NCI-H82 (cell line): Measurements from ENCODE around the gene NTN1.

Source experiments
- DNase-seq: peaks from one replicate; lab custom pipeline; 2025; lab: John Stamatoyannopoulos, UW

The NTN1 gene

DNA sequence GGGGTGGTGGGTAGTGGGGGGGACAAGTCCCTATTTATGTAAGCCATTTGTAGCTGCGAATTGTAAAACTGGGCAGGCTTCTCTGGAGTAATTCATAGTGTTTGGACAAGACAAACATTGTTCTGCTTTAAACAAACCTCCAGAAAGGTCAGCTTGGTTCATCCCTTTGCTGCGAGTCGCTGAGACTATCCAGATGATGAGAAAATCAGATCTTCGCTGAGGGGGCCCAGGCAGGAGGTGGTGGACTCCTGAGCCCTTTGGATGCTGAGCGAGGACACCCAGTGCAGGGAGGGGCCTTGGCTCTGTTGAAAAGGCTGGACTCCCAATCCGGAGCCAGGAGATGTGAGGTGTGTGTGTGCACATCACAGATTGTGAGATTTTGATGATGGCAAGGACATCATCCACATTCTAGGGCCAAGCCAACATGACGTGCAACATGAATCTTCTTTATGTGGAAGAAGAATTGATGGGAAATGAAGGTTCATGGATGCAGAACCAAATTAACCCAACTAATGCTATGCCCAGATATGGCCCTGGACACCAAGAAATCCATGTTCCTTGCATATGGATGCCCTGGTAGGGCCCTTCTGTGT is 15.0 kb upstream of the NTN1 start:
- no peak for DNase-seq

DNA sequence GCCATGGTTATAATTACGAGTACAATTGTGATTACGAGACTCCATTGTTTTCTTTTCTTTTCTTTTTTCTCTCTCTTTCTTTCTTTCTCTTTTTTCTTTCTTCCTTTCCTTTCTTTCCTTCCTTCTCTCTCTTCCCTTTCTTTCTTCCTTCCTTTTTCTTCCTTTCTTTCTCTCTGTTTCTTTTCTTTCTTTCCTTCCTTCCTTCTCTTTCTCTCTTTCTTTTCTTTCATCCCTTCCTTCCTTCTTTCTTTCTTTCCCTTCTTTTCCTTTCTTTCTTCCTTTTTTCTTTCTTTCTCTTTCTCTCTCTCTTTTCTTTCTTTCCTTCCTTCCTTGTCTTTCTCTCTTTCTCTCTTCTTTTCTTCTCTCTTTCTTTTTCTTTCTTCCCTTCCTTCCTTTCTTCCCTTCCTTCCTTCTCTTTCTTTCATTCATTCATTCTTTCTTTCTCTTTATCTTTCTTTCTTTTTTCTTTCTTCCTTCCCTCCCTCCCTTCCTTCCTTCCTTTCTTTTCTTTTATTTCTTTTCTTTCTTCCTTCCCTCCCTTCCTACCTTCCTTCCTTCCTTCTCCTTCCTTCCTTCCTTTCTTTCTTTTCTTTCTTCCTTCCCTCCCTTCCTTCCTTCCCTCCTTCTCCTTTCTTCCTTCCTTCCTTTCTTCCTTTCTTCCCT is 14.1 kb upstream of the NTN1 start:
- DNase-seq, result no peak

DNA sequence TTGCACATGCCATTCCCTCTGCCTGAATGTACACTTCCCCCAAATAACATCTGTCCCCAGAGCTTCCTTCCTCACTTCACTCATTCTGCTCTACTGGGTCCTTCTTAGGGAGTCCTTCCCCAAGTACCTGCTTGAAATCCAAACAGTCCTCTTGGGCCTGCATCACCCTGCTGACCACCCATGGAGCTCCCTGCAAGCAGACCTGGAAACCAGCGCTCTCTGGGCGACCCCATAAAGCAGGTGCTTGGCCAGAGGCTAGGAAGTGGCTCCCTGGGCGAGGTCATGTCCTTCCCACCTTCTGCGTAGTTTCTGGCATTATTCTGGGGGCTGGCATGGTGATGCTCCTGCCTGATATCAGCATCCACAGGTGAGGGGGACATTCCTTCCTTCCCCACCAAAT is 12.2 kb upstream of the NTN1 start:
- DNase-seq, result no peak

DNA sequence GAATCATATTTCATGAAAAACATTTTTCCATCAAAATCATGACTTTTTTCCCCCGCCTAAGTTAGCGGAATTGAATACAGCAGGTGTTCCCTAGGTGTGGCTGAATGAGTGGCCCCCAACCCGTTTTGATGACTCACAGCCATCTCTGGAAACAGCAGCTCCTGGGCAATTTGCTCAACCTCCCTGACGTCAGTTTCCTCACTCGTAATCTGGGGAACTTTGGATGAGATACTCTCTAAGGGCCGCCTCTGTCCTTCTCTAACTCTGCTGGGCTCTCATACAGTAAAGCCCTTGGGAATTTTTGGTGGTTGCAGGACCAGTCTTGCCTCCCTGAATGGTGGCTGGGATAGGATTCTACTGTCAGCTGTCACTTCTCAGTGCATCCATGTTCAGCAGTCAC is 11.6 kb upstream of the NTN1 start:
- DNase-seq, result no peak

DNA sequence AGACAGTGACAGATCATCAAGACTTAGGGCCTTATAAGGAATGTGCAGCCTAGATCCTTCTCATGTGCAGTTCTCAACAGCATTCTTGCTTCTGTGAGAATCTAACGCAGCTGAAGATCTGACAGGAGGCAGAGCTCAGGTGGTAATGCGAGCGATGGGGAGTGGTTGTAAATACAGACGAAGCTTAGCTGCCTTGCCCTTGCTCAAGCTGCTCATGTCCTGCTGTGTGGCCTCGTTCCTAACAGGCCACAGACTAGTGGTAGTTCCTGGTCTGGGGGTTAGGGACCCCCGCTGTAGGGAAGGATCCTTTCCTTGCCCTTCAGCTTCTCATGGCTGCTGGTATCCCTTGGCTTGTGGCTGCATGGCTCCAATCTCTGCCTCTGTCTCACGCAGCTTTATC is 10.3 kb upstream of the NTN1 start:
- no peak for DNase-seq

DNA sequence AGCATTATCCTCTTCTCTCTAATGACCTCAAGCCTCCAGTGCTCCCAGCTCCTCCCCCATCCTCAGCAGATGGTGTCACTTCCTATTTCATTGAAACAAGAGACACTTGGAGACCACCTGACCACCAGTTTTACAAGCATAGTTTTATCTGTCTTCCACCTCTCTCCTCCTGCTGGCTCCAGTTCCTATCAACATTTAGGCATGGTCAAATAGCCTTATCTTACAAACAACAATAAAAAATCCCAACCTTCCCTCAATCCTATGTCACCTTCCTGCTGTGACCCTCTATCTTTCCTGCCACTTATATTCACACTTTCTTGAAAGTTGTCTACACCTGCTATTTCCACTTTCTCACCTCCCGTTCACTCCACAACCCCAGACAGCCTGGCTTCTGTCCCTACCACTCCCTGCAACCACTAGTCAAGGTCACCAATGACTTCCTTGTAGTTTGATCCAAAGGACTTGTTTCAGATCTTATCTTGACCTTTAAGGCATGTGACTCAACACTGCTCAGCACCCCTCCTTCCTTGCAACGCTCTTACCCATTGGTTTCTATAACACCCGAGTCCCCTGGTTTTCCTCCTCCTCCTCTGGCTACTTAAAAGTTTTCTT is 4.3 kb upstream of the NTN1 start:
- DNase-seq, result peak; percentile 43

DNA sequence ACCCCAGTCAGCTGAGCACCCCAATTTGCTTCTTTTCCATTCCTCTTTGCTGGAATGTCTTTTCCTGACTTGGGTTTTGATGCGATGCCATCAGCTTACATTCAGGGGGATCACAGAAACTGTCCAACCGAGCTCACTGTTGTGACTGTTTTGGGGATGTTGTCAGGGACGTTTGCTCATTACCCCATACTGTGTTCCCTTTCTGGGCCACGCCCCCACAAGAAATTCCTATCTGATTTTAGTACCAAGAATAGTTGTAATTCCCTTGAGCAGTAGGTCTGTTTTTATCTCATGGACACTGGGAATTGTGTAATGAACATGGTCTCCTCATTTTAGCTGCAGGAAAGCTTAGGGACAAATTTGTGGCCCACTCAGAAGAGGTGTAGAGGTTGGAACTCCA is 2.6 kb upstream of the NTN1 start:
- no peak for DNase-seq

- DNase-seq, result no peak
These were observed 1.1 kb upstream of the NTN1 start for GRCh38 chr17:9020096-9020823.

- no peak for DNase-seq
These were observed 519 bp upstream of the NTN1 start for GRCh38 chr17:9020824-9021157.

GRCh38 chr17:9021992-9022572 is 772 bp downstream of the NTN1 start:
- DNase-seq, result no peak

DNA sequence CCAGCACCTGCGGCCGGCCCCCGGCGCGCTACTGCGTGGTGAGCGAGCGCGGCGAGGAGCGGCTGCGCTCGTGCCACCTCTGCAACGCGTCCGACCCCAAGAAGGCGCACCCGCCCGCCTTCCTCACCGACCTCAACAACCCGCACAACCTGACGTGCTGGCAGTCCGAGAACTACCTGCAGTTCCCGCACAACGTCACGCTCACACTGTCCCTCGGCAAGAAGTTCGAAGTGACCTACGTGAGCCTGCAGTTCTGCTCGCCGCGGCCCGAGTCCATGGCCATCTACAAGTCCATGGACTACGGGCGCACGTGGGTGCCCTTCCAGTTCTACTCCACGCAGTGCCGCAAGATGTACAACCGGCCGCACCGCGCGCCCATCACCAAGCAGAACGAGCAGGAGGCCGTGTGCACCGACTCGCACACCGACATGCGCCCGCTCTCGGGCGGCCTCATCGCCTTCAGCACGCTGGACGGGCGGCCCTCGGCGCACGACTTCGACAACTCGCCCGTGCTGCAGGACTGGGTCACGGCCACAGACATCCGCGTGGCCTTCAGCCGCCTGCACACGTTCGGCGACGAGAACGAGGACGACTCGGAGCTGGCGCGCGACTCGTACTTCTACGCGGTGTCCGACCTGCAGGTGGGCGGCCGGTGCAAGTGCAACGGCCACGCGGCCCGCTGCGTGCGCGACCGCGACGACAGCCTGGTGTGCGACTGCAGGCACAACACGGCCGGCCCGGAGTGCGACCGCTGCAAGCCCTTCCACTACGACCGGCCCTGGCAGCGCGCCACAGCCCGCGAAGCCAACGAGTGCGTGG is 1.5 kb downstream of the NTN1 start:
- no peak for DNase-seq

GRCh38 chr17:9023392-9024218 is 2.3 kb downstream of the NTN1 start:
- no peak for DNase-seq

DNA sequence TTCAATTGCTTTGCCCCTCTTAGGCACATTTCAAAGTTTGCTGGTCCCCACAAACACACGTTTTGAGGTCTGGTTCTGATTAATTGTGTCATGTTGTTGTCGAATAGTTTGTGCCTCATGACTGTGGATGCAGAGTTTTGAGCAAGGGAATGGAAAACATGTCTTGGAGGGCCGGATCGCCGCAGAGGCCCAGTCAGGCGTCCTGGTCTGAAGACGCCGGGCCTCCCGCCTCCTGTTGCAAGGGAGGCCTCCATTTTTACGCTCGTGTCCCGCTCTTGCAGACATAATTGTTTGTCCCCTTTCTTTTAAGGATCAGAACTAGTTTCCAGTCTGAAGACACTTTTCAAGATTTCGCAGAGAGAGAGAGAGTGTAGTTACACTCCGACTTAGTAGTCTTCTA is 3.2 kb downstream of the NTN1 start:
- no peak for DNase-seq

GRCh38 chr17:9026741-9027140 is 5.4 kb downstream of the NTN1 start:
- DNase-seq, result no peak

DNA sequence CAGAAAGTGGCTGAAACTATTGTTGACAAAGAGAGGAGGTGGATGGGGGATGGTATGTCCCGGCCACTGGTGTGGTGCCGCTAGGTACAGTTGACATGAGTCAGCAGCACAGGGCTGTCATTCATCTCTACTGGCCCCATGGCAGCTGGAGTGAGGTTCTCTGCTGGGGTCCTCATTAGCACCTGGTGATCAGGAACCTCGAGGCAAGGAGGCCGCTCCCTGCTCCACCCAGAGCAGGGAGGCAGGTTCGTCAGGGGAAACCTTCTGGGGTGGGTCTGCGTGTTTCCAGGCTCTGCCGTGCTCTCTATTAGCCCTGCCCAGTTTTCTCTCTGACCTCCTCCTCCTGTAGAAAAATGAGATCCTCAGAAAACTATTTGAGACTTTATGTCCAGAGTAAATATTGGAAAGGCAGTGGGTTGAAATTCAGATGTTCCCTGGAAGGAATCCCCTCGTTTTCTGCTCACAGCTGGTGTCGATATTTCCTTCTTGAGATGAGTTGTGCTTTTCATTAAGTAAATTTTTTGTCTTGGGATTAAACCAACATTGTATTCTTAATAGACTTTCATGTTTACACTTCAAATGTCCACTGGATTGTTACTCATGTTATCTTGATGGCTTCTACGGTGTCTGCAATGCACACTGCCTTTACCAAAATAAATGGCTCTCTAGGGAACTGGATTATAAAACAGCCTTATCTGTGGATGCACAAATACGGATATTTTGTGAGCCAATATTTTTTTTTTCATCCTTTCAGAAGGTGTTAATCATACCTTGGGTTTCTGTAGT is 7.1 kb downstream of the NTN1 start:
- DNase-seq, result no peak

DNA sequence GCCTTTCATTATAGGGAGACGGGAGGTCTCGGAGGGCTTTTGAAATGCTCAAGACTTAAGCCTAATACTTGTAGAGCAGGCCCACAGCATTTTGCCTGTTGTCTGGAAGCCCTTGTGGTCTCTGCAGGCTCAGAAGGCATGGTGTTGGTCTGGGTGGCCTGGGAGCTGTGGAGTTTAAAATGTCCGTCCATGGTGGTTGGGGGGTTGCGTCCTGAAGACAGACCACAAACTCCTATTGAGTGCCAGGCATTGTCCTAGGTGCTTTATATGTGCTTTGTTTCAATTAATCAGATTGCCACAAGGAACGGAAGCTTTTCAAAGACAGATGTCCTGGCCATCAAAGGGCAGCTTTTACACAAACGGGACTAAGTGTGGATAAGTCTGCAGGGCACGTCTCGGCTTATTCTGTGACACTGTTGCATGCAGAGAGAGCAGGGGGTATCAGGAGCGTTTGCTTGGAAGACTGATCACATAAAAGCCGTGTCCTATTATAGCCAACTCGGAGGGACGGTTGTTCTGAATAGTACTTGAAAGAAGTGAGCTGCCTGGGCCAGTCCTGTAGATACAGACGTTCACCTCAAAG is 7.8 kb downstream of the NTN1 start:
- DNase-seq, result peak; percentile 35

DNA sequence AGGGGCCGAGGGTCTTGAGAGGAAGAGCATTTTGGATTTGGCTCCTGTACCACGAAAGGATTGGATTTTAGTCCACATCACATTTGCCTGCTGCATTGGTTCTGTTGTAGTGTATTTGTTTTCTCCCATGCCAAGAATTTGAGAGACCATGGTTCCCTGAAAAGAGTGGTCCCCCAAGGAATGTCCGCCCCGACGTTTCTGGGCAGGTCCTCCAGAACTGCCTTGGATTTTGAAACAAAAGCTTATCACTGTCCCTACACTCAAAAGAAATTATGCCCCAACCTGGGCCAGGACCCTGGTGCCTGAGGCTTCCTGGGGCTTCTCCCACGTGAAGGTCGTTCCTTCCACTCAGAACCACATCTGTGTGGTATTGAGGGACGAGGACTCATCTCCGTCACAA is 10.8 kb downstream of the NTN1 start:
- DNase-seq, result no peak

DNA sequence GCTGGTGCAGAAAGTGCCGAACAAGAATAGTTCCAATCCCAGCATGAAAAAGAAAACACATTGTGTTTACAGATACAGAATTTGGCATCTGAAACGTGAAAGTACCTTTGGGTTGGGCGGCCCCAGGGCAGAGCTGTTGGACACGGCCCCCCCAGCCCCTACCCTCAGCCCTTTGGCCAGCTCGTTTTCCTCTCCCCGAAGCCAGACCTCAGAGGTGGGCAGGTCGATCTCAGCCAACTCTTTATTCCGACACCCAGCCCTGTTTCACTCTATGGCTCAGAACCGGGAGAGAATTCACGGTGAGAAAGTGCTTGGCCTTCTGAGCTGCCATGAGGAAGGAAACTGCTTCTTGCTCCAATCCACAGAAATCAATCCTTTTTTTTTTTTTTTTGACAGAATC is 11.3 kb downstream of the NTN1 start:
- DNase-seq, result no peak

- no peak for DNase-seq
These were observed 13.9 kb downstream of the NTN1 start for GRCh38 chr17:9035249-9035648.

DNA sequence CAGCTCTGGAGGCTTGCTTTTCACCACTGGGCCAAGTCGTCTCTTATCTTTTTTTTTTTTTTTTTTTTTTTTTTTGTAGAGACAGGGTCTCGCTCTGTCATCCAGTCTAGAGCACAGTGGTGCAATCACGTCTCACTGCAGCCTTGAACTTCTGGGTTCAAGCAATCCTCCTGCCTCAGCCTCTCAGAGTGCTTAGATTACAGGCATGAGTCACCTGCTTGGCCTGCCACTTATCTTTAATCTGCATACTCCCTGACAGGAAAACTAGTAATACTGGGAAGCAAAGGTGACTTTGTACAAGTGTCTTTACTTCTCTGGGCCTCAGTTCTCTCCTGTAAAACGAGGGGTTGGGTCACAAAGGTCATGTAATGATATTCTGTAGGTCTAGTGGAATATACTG is 15.0 kb downstream of the NTN1 start:
- DNase-seq, result no peak
